Psoas muscle (tissue), 8 donors: Measurements from ENCODE around the gene MEDAG. TPM values are rescaled to one million over a fixed set of nuclear protein-coding genes. Genes with fewer than 3 reads are reported as not detected.

ENCODE experiments used
- ATAC-seq, 4 donors: fragments of 200-7000 bp; cut with Tn5 transposase; one replicate each; pipeline ENCODE4 v1.9.1; 2020; ENCODE audit warnings: moderate library complexity in 3 of 4, mild to moderate bottlenecking in 2 of 4
- DNase-seq, 2 donors: peaks; one replicate each; pipeline ENCODE4 v3.0.0-alpha.2; 2020
- H3K27ac ChIP-seq: fragments of 200-600 bp; one replicate; pipeline ENCODE4 v1.8.0; 2022
- H3K27me3 ChIP-seq, 3 donors: fragments of 200-600 bp in 1 of 3; one replicate each; pipeline versions ENCODE4 v1.6.1 to v1.8.0; 2013 to 2022; ENCODE audit warnings: low read length in 2 of 3, mild to moderate bottlenecking in 2 of 3, moderate library complexity in 1 of 3; ENCODE audit not compliant: insufficient read depth in 3 of 3
- H3K36me3 ChIP-seq, 2 donors: fragments of 200-600 bp in 1 of 2; one replicate each; pipeline versions ENCODE4 v1.6.1 to v1.8.0; 2013 to 2022; ENCODE audit warnings: low read depth in 1 of 2, mild to moderate bottlenecking in 1 of 2, moderate library complexity in 1 of 2; ENCODE audit not compliant: insufficient read depth in 1 of 2
- H3K4me1 ChIP-seq: fragments of 200-600 bp; one replicate; pipeline ENCODE4 v1.8.0; 2022
- H3K4me3 ChIP-seq: fragments of 200-600 bp; one replicate; pipeline ENCODE4 v1.8.0; 2022; ENCODE audit warnings: mild to moderate bottlenecking
- H3K9me3 ChIP-seq: fragments of 200-600 bp; one replicate; pipeline ENCODE4 v1.8.0; 2022
- CTCF ChIP-seq: fragments of 200-600 bp; IDR thresholded peaks from one replicate; pipeline ENCODE4 v1.8.0; 2022; ENCODE audit warnings: antibody characterized with exemption
- WGBS, 3 donors: extraction: QIAGEN DNeasy Blood & Tissue Kit; methylation state at CpG; one replicate each; pipeline versions ENCODE4 v1.1.6 to v1.1.7; 2013; 5-methylcytosine and 5-hydroxymethylcytosine counted together
- intact Hi-C, 2 donors: fragments of 100-400 bp; cut with DNase I; formaldehyde crosslinking; loops; one replicate each; pipeline versions ENCODE4 v1.11.0 to v1.14.2; 2022
- polyA plus RNA-seq, 3 donors: library from polyadenylated mRNA; stranded (reverse); fragments of 200-250 nt; gene quantifications; one replicate each; pipeline ENCODE4 v1.2.3, GENCODE V29; 2013
- total RNA-seq, 4 donors: library from RNA; stranded (reverse); fragmentation: NEBNext Ultra II Directional in 2 of 4; extraction: Animal tissue kit (Norgen Biotek cat#: 25700) in 2 of 4; gene quantifications; one replicate each; pipeline versions ENCODE4 v1.2.1 to v1.2.4, GENCODE V29; 2021 to 2023
- donor health status: healthy with polysubstance abuse.
- donor health status: DM: no; HTN: no; CAD: no; lungs with moderate emphysema.
- donor health status: Bipolar disorder and iron deficiency.
- donor health status: healthy.
- donor health status: DM: yes; HTN: yes; CAD: no.
- donor health status: DM: no; HTN: no; CAD: no.
- donor health status: DM: no; HTN: no; CAD: no.
- donor health status: DM: yes; HTN: yes; CAD: no.

Gene MEDAG
- total and polyA plus RNA-seq, 7 donors, result 4.6 to 13.7 (median 7.8) TPM

GRCh38 chr13:30927595-30927994 is 21.5 kb downstream of the MEDAG start:
- intact Hi-C loops, result no loop called here
- TF ChIP-seq CTCF, result no peak
- no peaks in the 10 kb centered on the region for H3K9me3 ChIP-seq
- peaks cover 0 to 3% of the 10 kb centered on the region in 2 donors for H3K36me3 ChIP-seq
- no peaks in the 10 kb centered on the region for H3K4me1 ChIP-seq
- H3K4me3 ChIP-seq, result no peak overlapping the region
- H3K27ac ChIP-seq, result no peak overlapping the region
- DNase-seq (no peak), ATAC-seq (no peak)
- H3K27me3 ChIP-seq, result peaks cover 0 to 3% (median 0%) of the 10 kb centered on the region in 3 donors
- 86 to 96% (median 96%) methylated on average over 1 of the region's 1 CpG for WGBS, 3 donors

- H3K4me3 ChIP-seq, result no peak overlapping the region
- no peak overlapping the region for H3K27ac ChIP-seq
- no peak for TF ChIP-seq CTCF
- DNase-seq (no peak), ATAC-seq (no peak)
- intact Hi-C loops, result no loop called here
- H3K4me1 ChIP-seq, result peaks cover 4% of the 10 kb centered on the region
- peaks cover 0 to 8% (median 0%) of the 10 kb centered on the region in 3 donors for H3K27me3 ChIP-seq
- WGBS, 3 donors, result 86 to 91% (median 87%) methylated on average over 5 of the region's 5 CpGs
- H3K36me3 ChIP-seq, result peaks cover 0 to 3% of the 10 kb centered on the region in 2 donors
- H3K9me3 ChIP-seq, result no peaks in the 10 kb centered on the region
These were observed 22.9 kb downstream of the MEDAG start for GRCh38 chr13:30928978-30929377.

GRCh38 chr13:30932481-30933353 is 26.6 kb downstream of the MEDAG start, which contains the start of gene TEX26:
TEX26 (plus strand) TSS chr13:30932656; CDS start chr13:30932716, 60 bp downstream.
- intact Hi-C loops, result no loop called here
- peak in 2 of 4 donors; percentile 26 to 53 for ATAC-seq
- WGBS, 3 donors, result 13 to 20% (median 13%) methylated on average over 31 to 32 of the region's 32 CpGs
- H3K36me3 ChIP-seq, result no peaks in the 10 kb centered on the region
- peak within 1 kb of the TSS; percentile 23 for H3K4me3 ChIP-seq
- H3K27ac ChIP-seq, result no peak within 1 kb of the TSS
- TF ChIP-seq CTCF, result no peak
- H3K9me3 ChIP-seq, result no peaks in the 10 kb centered on the region
- DNase-seq, result peak in 1 of 2 donors; percentile 59
- H3K27me3 ChIP-seq, result peaks cover 0 to 20% (median 0%) of the 10 kb centered on the region in 3 donors
- peaks cover 4% of the 10 kb centered on the region for H3K4me1 ChIP-seq

GRCh38 chr13:30933354-30933670 is 27.2 kb downstream of the MEDAG start:
- Histone ChIP-seq H3K9me3 (no peaks in the 10 kb centered on the region), H3K27ac (no peak overlapping the region), H3K4me1 (peaks cover 4% of the 10 kb centered on the region), H3K27me3 (peaks cover 0 to 20% (median 0%) of the 10 kb centered on the region in 3 donors), H3K36me3 (no peaks in the 10 kb centered on the region), H3K4me3 (no peak overlapping the region)
- TF ChIP-seq CTCF, result no peak
- WGBS, 3 donors, result 38 to 62% (median 47%) methylated on average over 3 of the region's 3 CpGs
- intact Hi-C loops, result no loop called here
- peak in 1 of 4 donors; percentile 45 for ATAC-seq
- DNase-seq, result no peak
